WI38 (cell line): ENCODE data around the gene ZMPSTE24.
A peak's percentile ranks its signal among the peaks of the same experiment; 100 is the strongest.
"Not testable (repeated sequence)": the region's sequence is repeated elsewhere in the genome, so short reads cannot be mapped to it uniquely, and the experiment has no call there.

ENCODE experiments used
- H3K4me3 ChIP-seq: 2 replicates; pipeline ENCODE4 v1.5.1; 2011; ENCODE audit warnings: low read depth, mild to moderate bottlenecking, control low read depth, low read length
- CTCF ChIP-seq: IDR thresholded peaks from 2 replicates; pipeline ENCODE4 v1.5.1; 2012; ENCODE audit warnings: low read depth, mild to moderate bottlenecking, control low read depth, low read length

ZMPSTE24 gene

GRCh38 chr1:40318970-40319621, 61.1 kb downstream of the ZMPSTE24 start:
- TF ChIP-seq CTCF = no peak
- H3K4me3 ChIP-seq = no peak overlapping the region

DNA sequence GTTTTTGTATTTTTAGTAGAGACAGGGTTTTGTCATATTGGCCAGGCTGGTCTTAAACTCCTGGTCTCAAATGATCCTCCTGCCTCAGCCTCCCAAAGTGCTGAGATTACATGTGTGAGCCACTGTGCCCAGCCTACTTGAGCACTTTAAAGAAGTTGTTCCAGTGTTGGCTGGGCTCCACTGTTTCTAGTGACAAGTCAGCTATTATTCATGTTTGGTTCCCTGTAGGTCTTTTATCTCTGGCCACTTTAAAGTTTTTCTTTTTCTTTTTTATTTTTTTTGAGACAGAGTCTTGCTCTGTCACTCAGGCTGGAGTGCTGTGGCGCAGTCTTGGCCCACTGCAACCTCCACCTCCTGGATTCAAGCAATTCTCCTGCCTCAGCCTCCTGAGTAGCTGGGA, 73.4 kb downstream of the ZMPSTE24 start:
- H3K4me3 ChIP-seq = not testable (repeated sequence)

DNA sequence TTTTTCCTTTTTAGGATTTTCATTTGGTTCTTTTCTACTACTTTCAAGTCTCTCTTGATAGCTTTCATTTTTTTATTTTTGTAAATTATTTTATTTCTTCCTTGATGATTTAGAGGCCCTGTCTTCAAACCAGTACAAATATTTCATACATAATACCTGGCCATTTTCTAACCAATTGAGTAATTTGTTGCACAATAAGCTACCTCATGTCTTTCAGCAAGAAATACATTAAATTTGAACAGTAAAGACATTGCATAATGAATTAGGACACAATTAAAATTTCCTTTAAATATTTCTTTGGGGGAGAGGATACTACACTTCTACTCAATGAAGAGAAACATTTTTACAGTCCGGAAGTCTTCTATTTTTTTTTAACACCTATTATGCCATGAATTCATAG, 74.7 kb downstream of the ZMPSTE24 start:
- no peak overlapping the region for H3K4me3 ChIP-seq
- TF ChIP-seq CTCF = no peak

GRCh38 chr1:40337443-40337842, 79.4 kb downstream of the ZMPSTE24 start:
- no peak overlapping the region for H3K4me3 ChIP-seq
- TF ChIP-seq CTCF = no peak

DNA sequence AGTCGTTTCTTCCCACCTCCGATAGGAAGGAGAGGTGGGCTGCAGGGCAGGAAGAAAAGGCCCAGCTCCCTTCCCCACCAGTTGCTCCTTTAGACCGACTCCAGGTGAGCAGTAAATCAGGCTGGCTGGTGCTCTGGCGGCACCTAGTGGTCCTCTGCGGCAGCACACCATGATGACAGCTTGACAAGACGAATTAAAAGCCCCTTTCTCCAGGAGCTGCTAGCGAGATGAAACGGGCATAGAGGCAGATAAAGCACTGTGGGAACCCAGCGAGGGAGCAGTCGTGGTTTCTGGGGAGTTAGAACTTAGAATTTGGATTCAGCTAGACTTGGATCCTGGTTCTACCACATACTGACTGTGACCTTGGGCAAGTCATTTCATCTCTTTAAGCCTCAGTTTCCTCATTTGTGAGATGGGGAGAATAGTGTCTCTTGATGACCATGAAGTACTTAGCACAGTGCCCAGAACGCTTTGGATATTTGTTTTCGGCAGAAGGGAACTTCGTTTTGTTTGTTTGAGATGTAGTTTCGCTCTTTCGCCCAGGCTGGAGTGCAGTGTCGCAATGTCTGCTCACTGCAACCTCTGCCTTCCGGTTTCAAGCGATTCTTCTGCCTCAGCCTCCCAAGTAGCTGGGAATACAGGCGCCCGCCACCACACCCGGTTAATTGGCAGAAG, 80.8 kb downstream of the ZMPSTE24 start:
- H3K4me3 ChIP-seq = peak overlapping the region; percentile 13; the same call in 1 of the 2 replicates
- peak; percentile 99 for TF ChIP-seq CTCF

DNA sequence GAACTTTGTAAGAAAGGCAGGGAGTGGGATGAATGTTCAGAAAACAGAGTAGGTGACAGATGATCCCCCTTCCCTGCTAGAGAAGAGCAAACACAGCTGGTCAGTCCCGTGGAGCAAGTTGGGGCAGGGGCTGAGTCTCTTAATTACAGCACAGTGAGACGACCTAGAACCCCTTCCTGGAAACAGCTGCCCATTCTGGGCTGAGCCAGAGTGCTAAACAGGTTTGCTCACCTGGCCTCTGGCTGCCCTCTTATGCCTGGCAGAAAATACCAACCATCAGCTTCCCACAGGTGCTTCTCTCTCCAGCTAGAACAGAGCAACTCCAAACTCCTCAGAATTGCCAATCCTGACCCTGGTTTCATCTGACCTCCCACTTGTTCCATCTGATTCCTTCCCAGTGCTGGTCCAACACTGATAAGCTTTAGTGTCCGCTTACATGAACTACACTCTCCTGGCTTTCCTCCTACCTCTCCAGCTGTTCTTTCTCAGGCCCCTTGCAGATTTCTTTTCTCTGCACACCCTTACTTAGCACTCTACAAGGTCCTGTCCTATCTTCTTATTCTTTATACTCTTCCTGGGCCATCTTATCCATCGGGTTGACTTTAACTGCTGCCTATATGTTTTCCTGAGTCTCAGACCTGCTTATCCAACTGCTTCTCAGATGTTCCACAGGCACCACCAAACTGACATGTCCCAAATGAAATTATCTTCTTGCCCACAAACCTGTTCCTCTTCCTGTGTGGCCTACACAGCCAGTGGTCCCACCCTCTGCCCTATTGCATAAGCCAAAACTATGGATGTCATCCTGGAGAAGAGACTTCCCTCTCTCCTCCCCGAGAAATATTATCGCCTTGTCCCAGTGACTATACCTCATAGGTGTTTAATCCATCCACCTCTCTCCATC, 81.6 kb downstream of the ZMPSTE24 start:
- no peak overlapping the region for H3K4me3 ChIP-seq
- no peak for TF ChIP-seq CTCF

DNA sequence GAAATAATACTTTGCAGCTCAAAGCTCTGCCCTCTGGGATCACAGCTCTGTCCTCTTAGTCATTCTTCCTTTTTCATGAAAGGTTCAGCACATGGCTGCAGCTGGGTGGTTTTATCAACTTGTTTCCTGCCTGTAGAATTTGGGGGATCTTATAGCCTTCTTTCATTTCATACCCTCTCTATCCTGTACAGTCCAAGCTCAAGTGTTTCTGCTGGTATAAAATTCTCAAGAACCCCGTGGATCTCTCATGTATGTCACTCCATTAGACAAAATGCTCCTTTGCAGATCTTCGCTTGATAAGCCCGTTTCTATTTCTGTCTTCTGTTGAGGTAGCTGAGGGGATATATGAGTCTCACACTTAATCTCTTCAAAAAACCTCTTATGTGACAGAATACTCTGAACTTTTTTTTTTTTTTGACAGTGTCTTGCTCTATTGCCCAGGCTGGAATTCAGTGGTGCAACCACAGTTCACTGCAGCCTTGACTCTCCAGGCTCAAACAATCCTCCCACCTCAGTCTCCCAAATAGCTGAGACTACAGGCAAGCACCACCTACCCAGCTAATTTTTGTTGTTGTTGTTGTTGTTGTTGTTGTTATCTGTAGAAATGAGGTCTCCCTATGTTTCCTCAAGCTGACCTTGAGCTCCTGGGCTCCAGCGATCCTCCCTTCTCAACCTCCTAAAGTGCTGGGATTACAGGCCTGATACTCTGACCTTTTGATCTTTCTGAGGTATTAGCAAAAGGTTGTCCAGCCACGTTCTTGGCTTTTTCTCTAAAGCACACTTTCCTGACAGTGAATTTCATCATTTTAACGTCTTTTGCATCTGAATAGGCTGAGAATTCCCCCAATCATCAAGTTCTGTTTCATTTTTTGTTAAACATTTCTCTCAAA, 83.7 kb downstream of the ZMPSTE24 start:
- no peak for TF ChIP-seq CTCF
- no peak overlapping the region for H3K4me3 ChIP-seq

DNA sequence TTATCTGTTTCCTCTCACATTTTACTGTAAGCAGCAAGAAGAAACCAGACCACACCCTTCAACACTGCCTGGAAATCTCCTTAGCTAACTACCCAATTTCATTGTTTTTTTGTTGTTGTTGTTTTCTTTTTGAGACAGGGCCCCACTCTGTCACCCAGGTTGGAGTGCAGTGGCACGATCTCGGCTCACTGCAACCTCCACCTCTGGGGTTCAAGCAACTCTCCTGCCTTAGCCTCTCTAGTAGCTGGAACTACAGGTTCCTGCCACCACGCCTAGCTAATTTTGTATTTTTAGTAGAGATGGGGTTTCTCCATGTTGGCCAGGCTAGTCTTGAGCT, 84.3 kb downstream of the ZMPSTE24 start:
- H3K4me3 ChIP-seq = not testable (repeated sequence)
